ENCODE data around the gene KAZN.

DNA sequence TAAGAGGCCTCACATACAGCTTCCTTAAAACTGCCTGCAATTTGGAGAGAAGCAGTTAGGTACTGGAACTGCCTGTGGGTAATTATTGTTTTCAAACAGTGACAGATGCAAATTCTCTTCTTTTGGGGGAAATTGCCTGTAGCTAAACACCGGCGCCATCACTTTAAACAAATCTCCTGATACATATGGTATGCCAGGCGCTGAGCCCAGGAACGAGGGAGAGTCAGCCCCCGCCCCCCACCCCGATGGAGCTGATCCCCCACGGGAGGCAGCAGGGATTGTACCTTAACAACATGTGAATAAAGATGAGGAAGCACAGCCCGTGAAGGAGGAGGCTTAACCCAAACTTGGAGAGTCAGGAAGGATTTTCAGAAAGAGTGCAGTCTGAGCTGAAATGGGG lies 562.1 kb downstream of the KAZN start:
- TF ChIP-seq ZC3H10 (CRISPR knock-in tag; IDR thresholded peaks at IDR 0.05) (no peak), ZFP3 (CRISPR knock-in tag; IDR thresholded peaks at IDR 0.05) (no peak), GLIS3 (CRISPR knock-in tag; IDR thresholded peaks at IDR 0.05) (no peak), PPARA (CRISPR knock-in tag; IDR thresholded peaks at IDR 0.05; ENCODE audit: borderline replicate concordance) (no peak), ZFP30 (CRISPR knock-in tag; IDR thresholded peaks at IDR 0.05) (no peak), ZNF565 (CRISPR knock-in tag; conservative IDR thresholded peaks at IDR 0.05; ENCODE audit: low read depth) (no peak)
- TF ChIP-seq, protein P1, sequence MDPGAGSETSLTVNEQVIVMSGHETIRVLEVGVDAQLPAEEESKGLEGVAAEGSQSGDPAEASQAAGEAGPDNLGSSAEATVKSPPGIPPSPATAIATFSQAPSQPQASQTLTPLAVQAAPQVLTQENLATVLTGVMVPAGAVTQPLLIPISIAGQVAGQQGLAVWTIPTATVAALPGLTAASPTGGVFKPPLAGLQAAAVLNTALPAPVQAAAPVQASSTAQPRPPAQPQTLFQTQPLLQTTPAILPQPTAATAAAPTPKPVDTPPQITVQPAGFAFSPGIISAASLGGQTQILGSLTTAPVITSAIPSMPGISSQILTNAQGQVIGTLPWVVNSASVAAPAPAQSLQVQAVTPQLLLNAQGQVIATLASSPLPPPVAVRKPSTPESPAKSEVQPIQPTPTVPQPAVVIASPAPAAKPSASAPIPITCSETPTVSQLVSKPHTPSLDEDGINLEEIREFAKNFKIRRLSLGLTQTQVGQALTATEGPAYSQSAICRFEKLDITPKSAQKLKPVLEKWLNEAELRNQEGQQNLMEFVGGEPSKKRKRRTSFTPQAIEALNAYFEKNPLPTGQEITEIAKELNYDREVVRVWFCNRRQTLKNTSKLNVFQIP (CRISPR knock-in tag; IDR thresholded peaks at IDR 0.05; ENCODE audit: borderline replicate concordance, low read depth) = no peak
- TF ChIP-seq, protein P2, sequence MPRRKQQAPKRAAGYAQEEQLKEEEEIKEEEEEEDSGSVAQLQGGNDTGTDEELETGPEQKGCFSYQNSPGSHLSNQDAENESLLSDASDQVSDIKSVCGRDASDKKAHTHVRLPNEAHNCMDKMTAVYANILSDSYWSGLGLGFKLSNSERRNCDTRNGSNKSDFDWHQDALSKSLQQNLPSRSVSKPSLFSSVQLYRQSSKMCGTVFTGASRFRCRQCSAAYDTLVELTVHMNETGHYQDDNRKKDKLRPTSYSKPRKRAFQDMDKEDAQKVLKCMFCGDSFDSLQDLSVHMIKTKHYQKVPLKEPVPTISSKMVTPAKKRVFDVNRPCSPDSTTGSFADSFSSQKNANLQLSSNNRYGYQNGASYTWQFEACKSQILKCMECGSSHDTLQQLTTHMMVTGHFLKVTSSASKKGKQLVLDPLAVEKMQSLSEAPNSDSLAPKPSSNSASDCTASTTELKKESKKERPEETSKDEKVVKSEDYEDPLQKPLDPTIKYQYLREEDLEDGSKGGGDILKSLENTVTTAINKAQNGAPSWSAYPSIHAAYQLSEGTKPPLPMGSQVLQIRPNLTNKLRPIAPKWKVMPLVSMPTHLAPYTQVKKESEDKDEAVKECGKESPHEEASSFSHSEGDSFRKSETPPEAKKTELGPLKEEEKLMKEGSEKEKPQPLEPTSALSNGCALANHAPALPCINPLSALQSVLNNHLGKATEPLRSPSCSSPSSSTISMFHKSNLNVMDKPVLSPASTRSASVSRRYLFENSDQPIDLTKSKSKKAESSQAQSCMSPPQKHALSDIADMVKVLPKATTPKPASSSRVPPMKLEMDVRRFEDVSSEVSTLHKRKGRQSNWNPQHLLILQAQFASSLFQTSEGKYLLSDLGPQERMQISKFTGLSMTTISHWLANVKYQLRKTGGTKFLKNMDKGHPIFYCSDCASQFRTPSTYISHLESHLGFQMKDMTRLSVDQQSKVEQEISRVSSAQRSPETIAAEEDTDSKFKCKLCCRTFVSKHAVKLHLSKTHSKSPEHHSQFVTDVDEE (CRISPR knock-in tag; IDR thresholded peaks at IDR 0.05) = no peak
